Measurements from ENCODE around the gene AUH. TPM values are rescaled to one million over a fixed set of nuclear protein-coding genes. Genes with fewer than 3 reads are reported as not detected.

The AUH gene
- total RNA-seq, 1 experiment from 2014 or later = 29.0 TPM

DNA sequence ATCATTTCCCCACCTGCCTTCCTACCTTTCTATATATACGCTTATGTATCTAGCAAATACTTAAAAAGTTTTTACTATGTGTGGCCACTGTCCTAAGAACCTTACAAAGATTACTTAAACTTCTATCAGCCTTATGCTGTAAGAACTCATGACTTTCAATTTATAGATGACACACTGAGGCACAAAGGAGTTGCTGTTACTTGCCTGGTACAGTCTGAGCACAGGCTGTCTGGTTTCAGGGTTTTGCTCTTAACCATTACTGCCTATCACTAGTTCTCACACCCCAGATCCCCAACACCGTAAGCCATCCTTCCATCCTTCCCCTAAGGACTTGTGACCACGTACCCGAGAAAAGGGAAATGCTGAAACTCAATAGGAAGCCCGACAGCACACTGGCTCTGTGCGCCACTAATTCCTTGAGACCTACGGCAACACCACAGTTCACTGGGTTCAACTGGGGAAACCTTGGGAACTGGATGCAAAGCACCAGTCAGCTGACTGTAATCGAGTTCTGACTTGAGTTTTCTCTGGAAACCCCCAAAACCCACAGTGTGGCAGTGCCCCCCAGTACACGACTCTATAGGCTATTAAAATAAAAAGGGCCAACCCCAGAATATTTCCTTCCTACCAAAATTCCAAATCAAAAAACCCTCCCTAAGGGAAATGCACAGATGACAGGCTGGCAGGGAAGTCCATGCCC is 56.0 kb downstream of the AUH start (continued):
- TF ChIP-seq EZH2phosphoT487 (IDR thresholded peaks at IDR 0.05; ENCODE audit: borderline replicate concordance) = no peak

DNA sequence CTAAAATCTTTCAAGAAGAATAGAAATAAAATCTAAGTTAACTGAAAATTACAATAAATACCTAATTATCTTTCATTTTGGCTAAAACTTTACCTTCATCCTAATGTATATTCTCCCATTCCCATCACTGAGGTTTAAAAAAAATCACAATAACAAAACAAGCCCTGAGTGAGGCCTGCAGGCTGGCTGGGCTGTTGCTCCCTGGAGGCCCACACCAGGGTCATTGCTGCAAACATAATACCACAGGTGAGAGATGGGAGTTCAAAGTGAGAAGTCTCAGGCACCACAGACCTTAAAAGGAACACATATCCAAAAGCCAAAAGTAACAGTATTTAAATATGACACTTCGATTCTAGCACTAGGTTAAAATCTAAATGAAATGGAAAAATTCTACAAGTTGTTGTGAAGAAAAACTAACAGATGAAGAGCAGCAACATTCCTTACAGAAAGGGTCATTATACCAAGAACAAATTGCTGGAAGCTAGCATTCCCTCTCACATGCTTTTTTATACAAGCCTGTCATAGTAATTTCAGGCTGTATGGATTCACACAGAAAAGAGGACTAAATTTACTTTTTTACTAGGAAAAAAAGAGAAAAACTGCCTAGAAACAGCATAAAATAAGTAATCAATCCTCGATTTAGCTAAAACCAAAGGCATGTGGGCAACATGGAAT is 57.8 kb downstream of the AUH start:
- peak overlapping the region in 1 of 2 experiments; percentile 29; a peak in 1 of 4 replicates for H3K4me3 ChIP-seq (replicated peaks in 1 of 2; ENCODE audit: low read depth in 1 of 2, low read length in 2 of 2)
- ChIA-PET CTCF (no interaction called here), RAD21 (ENCODE audit: low non-redundant PET in 1 of 2, low total read pairs in 2 of 2, uncharacterized antibody in 2 of 2, unreplicated experiment in 2 of 2) (no interaction called here), POLR2A (no interaction called here)
- H3K4me1 ChIP-seq (ENCODE audit: control insufficient read depth in 1 of 2, insufficient read depth in 2 of 2, low read length in 2 of 2) = peaks cover 45 to 67% of the 10 kb centered on the region in 2 experiments
- no peaks in the 10 kb centered on the region for H3K27me3 ChIP-seq (ENCODE audit: insufficient read depth, low read length)
- H3K27ac ChIP-seq (ENCODE audit: low read depth, low read length) = peak overlapping the region; percentile 93
- TF ChIP-seq ZFX (IDR thresholded peaks at IDR 0.05) (peak; percentile 42; the same call in 1 of the 2 replicates), EGR1 (IDR thresholded peaks at IDR 0.05; ENCODE audit: low read depth) (no peak)
- H3K9me2 ChIP-seq (ENCODE audit: insufficient read depth) = no peaks in the 10 kb centered on the region
- no peaks in the 10 kb centered on the region for H4K20me1 ChIP-seq (ENCODE audit: insufficient read depth)
- H3K9ac ChIP-seq (ENCODE audit: low read length) = peak overlapping the region; percentile 41
- H3K9me3 ChIP-seq (ENCODE audit: control insufficient read depth in 1 of 2, insufficient read depth in 1 of 2, low read depth in 1 of 2, low read length in 2 of 2) = no peaks in the 10 kb centered on the region
- peak overlapping the region; percentile 57 for H3K4me2 ChIP-seq (ENCODE audit: low read length)
- BruUV-seq (replicated peaks) = no TSS peak
- 0 out of 2 replicates have a peak, but pooled peaks have one; percentile 24 for ATAC-seq
- intact Hi-C loops (cut with micrococcal nuclease) = loop anchor here (5.0 to 10.0 kb wide), 4 partner anchors 107 to 267 kb away; no protein-coding TSS in a partner anchor
- DNase-seq (ENCODE audit: low read depth, low spot score) = no peak
- H2AFZ ChIP-seq (ENCODE audit: low read depth, low read length, poor library complexity, severe bottlenecking) = no peak overlapping the region
- no peaks in the 10 kb centered on the region for H3K36me3 ChIP-seq (ENCODE audit: control insufficient read depth in 1 of 2, insufficient read depth in 2 of 2, low read length in 2 of 2)
- peaks cover 14% of the 10 kb centered on the region; the same call in 1 of the 2 replicates for H3K79me2 ChIP-seq (ENCODE audit: insufficient read depth, low read length)

DNA sequence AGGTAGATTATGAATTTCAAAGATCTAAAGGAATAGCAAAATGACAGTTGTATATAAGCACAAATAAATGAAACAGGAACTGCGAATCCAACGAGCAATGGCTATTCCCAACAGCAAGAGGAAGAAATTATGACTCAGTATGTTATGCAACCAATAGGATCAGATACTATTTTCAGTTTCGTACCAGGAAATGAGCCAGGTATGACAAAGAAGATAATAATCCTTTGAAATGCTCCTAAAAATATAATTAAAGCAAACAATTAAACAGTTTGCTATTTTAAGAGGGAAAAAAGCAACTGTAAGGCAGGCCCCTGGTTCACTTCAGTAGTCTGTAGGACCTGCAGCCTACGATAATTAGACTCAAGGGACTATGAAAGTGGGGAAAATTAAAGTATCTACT is 58.9 kb downstream of the AUH start:
- peak overlapping the region; percentile 93 for H3K27ac ChIP-seq (ENCODE audit: low read depth, low read length)
- H3K9me2 ChIP-seq (ENCODE audit: insufficient read depth) = no peaks in the 10 kb centered on the region
- peak; percentile 79 for ATAC-seq
- RAD21 ChIA-PET (ENCODE audit: low non-redundant PET in 1 of 2, low total read pairs in 2 of 2, uncharacterized antibody in 2 of 2, unreplicated experiment in 2 of 2) = no interaction called here
- BruUV-seq (replicated peaks) = no TSS peak
- peak overlapping the region; percentile 10 to 29; a peak in 3 of 4 replicates for H3K4me3 ChIP-seq (replicated peaks in 1 of 2; ENCODE audit: low read depth in 1 of 2, low read length in 2 of 2)
- DNase-seq (ENCODE audit: low read depth, low spot score) = peak; percentile 79
- no peaks in the 10 kb centered on the region for H3K27me3 ChIP-seq (ENCODE audit: insufficient read depth, low read length)
- H3K4me2 ChIP-seq (ENCODE audit: low read length) = peak overlapping the region; percentile 57
- H3K4me1 ChIP-seq (ENCODE audit: control insufficient read depth in 1 of 2, insufficient read depth in 2 of 2, low read length in 2 of 2) = peaks cover 45 to 67% of the 10 kb centered on the region in 2 experiments
- POLR2A ChIA-PET = no interaction called here
- H3K9ac ChIP-seq (ENCODE audit: low read length) = peak overlapping the region; percentile 41
- no peak overlapping the region for H2AFZ ChIP-seq (ENCODE audit: low read depth, low read length, poor library complexity, severe bottlenecking)
- no peaks in the 10 kb centered on the region for H4K20me1 ChIP-seq (ENCODE audit: insufficient read depth)
- intact Hi-C loops (cut with micrococcal nuclease) = loop anchor here (5.0 to 10.0 kb wide), 4 partner anchors 106 to 266 kb away; no protein-coding TSS in a partner anchor
- no peaks in the 10 kb centered on the region for H3K36me3 ChIP-seq (ENCODE audit: control insufficient read depth in 1 of 2, insufficient read depth in 2 of 2, low read length in 2 of 2)
- H3K9me3 ChIP-seq (ENCODE audit: control insufficient read depth in 1 of 2, insufficient read depth in 1 of 2, low read depth in 1 of 2, low read length in 2 of 2) = no peaks in the 10 kb centered on the region
- peaks cover 14% of the 10 kb centered on the region; the same call in 1 of the 2 replicates for H3K79me2 ChIP-seq (ENCODE audit: insufficient read depth, low read length)
- CTCF ChIA-PET = no interaction called here
- TF ChIP-seq, protein P1, sequence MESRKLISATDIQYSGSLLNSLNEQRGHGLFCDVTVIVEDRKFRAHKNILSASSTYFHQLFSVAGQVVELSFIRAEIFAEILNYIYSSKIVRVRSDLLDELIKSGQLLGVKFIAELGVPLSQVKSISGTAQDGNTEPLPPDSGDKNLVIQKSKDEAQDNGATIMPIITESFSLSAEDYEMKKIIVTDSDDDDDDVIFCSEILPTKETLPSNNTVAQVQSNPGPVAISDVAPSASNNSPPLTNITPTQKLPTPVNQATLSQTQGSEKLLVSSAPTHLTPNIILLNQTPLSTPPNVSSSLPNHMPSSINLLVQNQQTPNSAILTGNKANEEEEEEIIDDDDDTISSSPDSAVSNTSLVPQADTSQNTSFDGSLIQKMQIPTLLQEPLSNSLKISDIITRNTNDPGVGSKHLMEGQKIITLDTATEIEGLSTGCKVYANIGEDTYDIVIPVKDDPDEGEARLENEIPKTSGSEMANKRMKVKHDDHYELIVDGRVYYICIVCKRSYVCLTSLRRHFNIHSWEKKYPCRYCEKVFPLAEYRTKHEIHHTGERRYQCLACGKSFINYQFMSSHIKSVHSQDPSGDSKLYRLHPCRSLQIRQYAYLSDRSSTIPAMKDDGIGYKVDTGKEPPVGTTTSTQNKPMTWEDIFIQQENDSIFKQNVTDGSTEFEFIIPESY (IDR thresholded peaks at IDR 0.05; ENCODE audit: extremely low read depth, insufficient replicate concordance, low read length) = no peak
- TF ChIP-seq FOSL1 (IDR thresholded peaks at IDR 0.05; ENCODE audit: low read depth) = peak; percentile 98
- TF ChIP-seq POLR2AphosphoS5 (IDR thresholded peaks at IDR 0.05; ENCODE audit: low read depth, low read length) = peak; percentile 72; the same call in 1 of the 2 replicates
- peak; percentile 99 for TF ChIP-seq JUND (IDR thresholded peaks at IDR 0.05)
- TF ChIP-seq, protein P2, sequence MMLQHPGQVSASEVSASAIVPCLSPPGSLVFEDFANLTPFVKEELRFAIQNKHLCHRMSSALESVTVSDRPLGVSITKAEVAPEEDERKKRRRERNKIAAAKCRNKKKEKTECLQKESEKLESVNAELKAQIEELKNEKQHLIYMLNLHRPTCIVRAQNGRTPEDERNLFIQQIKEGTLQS (IDR thresholded peaks at IDR 0.05) = peak; percentile 77; the same call in 1 of the 2 replicates
- TF ChIP-seq, protein P3, sequence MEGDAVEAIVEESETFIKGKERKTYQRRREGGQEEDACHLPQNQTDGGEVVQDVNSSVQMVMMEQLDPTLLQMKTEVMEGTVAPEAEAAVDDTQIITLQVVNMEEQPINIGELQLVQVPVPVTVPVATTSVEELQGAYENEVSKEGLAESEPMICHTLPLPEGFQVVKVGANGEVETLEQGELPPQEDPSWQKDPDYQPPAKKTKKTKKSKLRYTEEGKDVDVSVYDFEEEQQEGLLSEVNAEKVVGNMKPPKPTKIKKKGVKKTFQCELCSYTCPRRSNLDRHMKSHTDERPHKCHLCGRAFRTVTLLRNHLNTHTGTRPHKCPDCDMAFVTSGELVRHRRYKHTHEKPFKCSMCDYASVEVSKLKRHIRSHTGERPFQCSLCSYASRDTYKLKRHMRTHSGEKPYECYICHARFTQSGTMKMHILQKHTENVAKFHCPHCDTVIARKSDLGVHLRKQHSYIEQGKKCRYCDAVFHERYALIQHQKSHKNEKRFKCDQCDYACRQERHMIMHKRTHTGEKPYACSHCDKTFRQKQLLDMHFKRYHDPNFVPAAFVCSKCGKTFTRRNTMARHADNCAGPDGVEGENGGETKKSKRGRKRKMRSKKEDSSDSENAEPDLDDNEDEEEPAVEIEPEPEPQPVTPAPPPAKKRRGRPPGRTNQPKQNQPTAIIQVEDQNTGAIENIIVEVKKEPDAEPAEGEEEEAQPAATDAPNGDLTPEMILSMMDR (IDR thresholded peaks at IDR 0.05 in 2 of 3, conservative IDR thresholded peaks at IDR 0.05 in 1 of 3; ENCODE audit: borderline replicate concordance in 1 of 3, insufficient read depth in 1 of 3, low read depth in 2 of 3, low read length in 2 of 3) = no peak
- peak; percentile 32; the same call in 1 of the 2 replicates for TF ChIP-seq EGR1 (IDR thresholded peaks at IDR 0.05; ENCODE audit: low read depth)
- TF ChIP-seq EZH2 (IDR thresholded peaks at IDR 0.05) = no peak
- TF ChIP-seq SP1 (IDR thresholded peaks at IDR 0.05; ENCODE audit: low read depth) = peak; percentile 97
- TF ChIP-seq EZH2phosphoT487 (IDR thresholded peaks at IDR 0.05; ENCODE audit: borderline replicate concordance) = no peak
- TF ChIP-seq SRF (IDR thresholded peaks at IDR 0.05; ENCODE audit: low read depth) = peak; percentile 80; the same call in 1 of the 2 replicates

All from HCT116 (cell line).